HTERT RPE-1 (cell line): ENCODE measurements around the gene CCDC141.

Experiments used
- in situ Hi-C: fragments of 300-500 bp; cut with MboI; formaldehyde crosslinking; loops from 4 replicates; pipeline ENCODE4 v1.14.3; 2020; ENCODE audit warnings: low sequenced_read_pairs

The CCDC141 gene

DNA sequence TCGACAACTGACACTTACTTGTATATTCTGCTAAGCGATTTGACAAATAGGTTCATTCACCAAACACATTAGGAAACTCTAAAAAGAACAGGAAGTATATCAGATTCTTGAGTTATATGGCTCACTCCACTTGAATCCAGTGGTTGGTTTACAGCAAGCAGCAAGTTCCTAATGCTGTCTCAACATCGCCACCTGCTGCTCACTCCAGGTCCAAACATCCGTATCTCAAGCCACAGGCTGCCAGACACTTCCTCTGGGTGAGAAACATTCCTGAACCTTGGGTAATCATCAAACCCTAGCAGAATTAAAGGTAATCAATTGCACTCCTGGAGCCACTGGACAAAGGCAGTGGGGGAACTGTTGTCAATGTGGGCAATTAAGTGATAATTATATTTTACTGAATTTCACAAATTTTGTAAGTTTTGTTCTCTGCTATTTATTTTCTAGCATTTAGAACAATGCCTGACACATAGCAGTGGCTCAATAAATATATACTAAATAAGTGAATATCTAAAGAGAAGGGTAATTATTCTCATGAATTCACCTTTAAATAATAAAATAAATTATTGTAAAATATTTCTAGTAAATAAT is 135.6 kb downstream of the CCDC141 start:
- in situ Hi-C loops: no loop called here

DNA sequence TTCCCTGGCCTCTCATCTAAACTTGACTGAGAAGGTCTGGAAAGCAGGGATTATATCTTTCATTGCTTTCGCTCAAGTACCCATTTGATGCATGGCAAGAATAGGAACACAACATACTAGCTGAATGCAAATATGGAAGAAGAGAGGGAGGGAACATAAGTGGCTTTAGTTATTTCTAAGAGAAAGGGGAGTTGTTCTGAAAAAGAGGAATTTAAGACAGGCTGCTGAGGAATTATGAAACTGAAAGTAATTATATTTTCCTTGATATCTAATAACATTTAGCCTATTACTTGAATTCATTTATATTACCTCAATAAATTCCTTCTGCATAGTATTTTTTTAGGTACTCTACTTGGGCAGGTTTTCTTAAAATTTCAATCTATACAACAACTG is 136.9 kb downstream of the CCDC141 start:
- in situ Hi-C loops: no loop called here

DNA sequence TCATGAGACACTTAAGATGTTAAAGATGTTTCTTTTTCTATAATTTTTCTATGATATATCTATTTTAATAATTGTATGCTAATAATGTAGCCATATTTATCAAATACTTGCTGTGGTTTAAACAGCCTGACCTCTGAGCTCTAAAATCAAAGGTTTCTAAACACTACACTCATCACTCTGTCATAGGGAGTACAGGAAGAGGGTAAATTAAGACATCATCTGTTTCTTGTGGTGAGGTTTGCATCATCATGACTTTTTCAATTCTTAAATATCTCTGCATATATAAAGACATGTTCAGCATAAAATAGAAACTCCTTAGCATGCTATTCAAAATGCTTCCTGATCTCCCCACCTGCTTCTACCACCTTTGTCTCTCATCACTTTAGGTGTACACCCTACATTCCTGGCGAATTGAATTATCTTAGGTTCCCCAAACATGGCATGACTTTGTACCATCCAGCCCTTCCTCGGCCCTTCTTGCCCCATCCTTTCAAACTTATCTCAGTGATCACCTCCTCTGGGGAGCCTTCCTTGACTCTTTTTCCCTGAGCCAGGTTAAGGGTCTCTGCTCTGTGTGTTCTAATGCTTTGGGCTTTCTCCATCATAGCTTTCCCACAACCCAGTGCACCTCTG is 137.4 kb downstream of the CCDC141 start:
- in situ Hi-C loops: no loop called here

DNA sequence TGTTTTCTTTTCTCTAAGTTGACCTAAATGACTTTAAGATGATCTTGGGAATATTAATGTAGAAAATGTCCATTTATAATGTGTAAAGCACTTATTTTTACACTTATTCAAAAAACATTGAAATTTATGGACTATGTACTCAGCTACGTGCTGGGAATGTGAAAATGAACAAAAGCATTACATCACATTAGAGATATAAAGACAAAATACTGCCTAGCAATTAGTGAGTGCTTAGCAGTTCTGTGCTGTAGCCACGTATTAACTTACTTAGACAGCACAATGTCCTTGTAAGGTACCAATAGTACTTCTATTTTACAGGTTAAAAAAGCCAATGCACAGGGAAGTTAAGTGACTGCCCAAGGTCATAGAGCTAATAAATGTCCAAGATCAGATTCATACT is 138.9 kb downstream of the CCDC141 start:
- in situ Hi-C loops: no loop called here

DNA sequence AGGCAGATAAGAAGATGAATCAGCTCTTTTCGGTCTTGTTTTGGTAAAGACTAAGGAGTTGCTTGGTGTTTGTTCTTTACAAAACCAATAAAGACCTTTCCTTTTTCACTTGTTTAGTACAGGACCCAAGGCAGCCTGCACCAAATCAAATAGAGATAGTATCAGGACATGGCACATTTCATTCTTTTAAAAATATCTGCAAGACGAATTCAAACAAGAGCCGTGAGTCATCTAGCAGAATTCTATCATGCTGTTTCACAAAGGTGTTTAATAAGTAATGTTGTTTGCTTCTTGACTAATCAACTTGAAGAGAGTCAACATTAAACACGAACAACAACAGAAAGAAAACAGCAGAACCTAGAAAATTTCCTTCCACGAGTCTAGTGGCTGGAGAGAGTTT is 139.9 kb downstream of the CCDC141 start:
- in situ Hi-C loops: no loop called here

DNA sequence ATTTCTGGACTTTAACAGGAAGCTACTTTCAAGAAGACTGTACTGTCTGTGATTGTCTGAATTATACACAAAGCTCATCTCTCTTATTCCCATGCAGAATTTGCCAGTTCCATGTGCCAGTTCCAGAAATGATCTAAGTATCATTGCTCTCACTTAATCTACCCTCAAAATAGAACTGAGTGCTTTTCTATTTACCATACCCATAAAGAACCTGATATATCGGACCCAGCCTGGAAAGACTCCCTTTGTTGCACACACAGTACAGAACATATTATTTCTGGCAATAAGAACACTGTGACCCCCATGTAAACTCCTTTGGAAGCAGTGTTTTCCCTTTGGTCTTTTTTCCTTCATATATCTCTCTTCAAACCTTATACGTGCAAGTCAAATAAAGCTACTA is 140.4 kb downstream of the CCDC141 start:
- in situ Hi-C loops: no loop called here

DNA sequence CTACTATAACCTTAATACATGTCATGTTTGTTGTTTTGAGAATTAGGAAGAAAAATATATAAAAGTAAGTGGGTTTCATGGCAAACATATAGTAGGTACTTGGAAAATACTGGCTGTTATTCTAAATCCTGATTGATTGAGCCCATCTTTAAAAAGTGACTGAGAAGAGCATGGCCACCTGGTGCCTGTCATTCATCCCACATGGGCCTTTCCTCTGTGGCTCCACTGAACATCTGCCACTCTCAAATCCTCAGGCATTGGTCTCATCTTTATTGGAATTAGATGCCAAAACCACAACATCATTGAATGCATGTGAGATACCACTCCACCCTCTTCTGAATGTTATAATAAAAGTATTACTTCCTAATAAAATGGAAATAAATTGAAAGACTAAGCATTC is 141.1 kb downstream of the CCDC141 start:
- in situ Hi-C loops: no loop called here

DNA sequence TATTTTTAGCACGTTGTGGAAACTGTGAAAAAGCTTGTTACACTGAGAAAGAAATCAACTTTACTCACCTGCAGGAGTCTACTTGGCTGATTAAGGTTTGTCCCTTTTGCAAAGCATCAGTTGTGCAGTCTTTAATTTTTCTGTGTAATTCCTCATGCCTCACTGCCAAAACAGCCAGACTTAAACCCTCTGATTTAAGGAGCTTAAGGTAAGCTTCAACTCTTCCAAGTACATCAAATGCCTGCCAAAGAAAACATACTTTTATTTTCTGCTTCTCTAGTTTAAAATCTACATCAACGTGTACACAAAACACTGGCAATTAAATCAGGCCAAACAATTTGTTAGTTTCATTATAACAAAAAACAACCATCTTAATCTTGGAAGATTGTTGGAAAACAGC is 144.7 kb downstream of the CCDC141 start:
- in situ Hi-C loops: no loop called here

DNA sequence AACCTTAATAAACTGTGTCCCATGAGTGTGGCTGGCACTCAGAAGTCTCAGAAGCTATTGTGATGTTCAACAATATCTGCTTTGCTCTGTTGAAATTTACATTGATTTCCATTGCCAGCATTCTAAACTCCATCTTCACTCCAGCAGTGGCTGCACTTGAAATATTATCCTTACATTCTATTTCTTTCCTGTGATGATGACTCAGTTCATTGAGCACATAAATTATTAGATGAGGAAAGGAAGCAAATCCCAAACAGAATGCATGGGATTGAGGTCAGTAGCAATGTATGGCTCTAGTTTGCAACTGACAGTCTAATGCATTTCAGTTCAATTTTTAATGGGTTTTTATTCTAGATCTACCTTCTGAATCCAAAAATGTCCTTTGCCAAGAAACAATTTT is 150.3 kb downstream of the CCDC141 start:
- in situ Hi-C loops: no loop called here

DNA sequence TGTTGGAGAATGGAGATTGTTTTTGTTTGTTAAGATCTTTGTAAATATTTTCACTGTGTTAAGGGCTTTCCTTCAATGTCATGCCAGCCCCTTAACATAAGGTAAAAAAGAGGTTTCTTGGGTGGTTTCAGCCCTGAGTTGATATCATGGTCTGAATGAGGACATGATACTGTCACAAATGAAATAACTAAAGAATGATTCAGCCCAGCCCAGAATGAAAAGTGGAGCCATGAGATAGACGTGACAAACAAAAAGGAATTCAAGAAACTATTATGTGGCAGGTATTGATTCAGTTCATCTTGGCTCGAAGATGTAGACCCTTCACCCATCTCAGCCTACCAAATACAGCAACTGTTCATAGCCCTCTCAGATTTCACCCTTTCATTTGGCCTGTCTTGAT is 154.1 kb downstream of the CCDC141 start:
- in situ Hi-C loops: no loop called here

DNA sequence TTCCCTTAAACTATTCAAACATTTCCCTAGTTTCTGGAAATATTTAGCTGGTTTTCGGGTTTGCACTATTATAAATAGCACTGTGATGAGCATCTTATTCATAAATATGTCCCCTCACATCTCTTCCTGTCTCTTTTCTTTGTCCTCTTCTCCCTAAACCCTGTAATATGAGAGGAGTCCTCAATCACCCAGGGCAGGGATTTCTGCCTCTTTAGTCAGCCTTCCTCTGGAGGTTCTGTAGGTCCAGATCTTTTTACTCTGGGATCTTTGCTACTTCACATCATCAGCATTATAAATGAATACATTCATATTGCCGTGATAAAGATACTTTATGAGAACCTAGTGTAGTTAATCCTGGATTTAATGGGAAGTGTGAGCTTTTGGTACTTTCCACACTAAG is 154.8 kb downstream of the CCDC141 start:
- in situ Hi-C loops: no loop called here

DNA sequence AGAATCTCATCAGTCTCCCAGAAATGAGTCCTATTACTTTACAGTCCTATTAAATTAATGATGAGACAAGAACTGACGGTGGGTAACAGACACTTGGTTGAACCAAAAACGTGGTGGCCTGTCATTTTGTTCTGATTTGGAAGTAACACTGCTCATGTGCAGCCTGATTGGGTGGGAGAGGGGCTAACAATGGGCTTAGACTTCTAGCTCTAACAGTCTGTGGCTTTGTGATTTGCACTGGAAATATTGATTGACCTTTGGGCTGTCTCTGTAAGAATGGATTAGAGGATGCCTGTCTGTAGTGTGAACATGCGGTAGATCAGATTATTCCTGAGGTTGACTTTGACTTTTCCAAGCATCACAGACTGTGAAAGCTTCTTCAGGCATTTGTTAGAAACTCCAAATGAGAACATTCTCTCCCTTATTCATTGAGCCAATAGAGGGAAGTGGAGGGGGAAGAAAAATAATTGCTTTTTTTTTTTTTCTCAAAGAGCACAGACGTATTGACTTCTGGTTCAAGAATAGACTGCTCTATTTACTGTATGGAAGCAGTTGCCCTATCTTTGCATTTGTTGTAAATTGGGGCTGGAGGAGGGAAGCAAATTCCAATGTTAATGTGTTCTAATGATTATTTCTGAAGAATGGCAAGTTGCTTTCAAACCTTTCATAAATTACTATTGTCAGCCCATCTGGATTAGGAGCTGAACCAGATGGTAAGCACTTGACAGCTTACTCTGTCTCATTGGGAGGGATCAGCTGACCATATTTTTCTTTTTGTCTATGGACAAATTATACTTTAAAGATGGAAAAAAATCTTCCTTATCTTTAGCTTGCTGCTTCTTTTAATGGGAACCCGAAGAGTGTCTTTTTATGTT is 156.9 kb downstream of the CCDC141 start:
- in situ Hi-C loops: no loop called here

DNA sequence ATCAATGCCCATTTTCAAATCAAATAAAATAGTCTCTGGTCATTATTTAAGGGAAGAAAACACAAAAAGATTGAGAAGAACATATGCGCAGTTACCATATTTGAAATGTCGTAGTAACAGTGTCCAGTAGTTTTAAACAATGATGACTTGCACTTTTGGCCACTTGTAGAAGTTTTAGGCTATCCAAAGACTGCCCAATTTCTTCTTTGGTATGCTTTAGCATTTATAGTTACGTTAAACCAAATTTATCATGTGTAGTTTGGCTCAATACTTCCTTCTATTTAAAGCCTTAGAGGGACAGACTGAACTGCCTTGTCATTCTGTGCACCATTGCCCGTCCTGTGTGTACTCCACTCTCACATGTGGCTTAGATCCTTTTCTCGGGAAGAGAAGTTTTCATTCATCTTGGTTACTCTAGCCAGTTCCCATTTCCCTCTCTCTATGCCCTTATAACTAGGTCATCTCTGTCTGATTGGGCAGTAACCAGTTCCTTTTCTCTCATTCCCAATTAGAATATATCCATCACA is 157.9 kb downstream of the CCDC141 start:
- in situ Hi-C loops: no loop called here

DNA sequence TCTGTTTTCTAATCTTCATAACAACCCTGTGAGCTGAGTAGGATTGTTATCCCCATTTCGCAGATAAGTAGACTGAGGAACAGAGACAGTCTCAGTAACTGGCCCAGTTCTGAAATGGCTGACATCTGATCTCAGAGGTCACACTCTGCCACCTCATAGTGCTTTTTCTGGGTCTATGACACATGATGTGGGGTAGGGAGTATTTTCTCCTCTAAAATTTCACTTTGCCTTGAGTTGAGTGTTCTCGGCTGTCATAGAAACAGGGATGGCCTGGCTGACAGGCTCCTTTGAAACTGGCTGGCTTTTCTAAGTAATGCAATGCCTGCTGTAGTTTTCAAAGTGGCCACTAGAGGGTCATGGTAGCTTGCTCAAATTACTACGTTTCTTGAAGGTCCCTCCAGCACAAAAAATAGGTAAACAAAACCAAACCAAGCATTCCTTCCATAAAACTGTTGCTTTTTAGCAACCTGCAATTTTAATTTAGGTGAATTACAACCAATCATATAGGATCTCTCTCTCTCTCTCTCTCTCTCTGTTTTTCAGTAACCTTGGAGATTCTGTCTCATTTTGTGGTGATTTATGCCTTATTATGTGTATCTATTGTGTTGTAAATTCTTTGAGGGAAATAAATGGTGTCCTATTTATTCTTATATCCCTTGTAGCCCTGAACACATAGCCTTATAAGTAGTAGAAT is 158.5 kb downstream of the CCDC141 start:
- in situ Hi-C loops: no loop called here

DNA sequence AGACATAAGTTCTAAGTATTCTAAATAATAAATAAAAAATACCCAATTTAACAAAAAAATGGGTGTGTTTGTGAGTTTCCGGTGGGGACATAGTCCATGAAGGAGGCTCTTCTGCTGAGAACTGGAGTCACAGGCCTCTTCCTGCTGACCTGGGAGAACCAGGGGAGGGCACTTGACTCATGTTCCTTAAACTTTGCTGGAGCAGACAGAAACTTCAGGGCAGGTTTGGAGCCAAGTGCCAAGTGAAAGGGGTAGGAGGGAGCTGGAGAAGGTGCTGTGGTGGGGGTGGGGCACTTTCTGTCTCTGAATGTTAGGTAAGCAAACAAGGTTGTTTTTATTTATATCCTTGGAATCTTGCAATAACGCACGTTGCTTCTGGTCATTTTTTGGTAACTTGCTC is 163.9 kb downstream of the CCDC141 start:
- in situ Hi-C loops: no loop called here

DNA sequence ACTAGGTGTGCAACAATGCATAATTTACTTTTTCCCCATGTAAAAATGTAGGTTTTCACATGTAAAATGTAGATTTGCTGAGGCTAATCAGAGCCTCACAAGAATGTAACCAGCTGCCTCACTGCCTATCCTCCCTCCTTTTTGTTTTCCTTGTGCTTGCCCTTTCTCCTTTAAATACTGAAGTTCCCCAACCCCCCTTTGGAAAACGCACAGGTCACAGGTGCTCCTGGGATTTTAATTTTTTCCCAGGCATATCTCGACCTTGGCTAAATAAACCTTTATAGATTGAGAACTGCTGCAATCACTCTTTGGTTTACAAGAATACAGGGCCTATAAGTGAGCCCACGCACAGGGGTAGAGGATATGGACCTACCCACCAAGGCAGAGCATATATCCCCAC is 165.5 kb downstream of the CCDC141 start:
- in situ Hi-C loops: no loop called here

DNA sequence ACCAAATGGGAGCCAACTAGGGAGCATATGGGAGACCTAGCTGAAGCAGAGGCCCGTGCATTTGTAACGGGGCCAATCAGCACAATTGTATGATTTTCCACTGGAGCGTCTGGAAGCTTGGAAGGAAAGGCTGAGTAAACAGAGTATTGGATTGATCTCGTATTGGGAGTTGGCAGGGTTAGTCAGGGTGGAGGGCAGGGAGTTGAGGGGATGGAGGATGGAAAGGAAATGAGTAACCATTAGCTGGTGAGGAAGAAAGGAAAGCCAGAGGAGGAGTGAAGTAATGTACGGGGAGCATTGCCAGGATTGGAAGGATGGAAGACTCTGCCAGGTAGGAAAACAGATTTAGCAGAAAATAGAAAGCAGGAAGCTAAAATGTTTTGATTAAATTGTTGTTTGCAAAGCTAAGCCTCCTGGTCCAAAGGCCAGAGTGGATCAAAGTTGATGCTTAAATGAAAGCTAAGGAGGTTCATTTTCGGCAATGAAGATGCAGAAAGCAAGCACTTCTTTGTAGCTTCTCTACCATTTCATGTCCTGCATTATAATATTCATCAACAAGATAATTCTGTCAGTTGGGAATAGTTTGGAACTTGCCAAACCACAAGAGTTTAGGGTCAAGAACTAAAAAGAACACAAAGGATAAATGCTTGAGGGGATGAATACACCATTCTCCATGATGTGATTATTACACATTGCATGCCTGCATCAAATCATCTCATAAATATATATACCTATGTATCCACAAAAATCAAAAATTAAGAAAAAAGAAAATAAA is 167.1 kb downstream of the CCDC141 start:
- in situ Hi-C loops: no loop called here

DNA sequence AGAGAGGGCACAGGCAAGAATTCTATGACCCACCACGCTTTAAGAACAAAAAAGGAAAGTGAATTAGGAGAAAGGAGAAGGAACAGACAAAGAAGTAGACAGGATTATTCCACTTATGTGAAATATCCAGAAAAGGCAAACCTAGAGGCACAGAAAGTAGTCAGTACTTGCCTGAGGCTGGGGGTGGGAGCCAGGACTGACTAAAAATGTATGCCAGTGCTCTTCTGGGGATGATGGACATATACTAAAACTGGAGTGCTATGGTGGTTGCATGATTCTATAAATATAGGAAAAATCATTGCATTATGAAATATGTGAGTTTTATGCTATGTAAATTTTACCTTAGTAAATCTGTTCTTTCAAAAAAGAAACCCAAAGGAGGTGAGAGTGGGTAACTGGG is 168.9 kb downstream of the CCDC141 start:
- in situ Hi-C loops: no loop called here

DNA sequence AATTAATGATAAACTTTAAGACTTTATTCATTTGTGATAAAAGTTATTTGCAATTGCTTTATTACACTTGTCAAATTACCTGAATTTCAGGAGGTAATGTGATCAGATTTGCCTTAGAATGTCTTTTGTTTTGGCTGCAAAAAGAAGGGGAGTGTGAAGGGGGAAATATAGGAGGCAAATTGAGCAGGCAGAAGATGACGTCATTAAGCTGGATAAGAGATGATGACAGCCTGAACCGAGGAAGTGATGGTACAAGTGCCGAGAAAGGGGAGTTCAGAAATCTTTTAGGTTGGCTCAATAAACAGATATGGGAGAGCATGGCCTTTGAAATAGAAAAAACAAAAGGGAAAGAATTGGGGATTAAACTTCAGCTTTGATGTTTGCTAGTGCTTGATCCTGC is 169.7 kb downstream of the CCDC141 start:
- in situ Hi-C loops: no loop called here

DNA sequence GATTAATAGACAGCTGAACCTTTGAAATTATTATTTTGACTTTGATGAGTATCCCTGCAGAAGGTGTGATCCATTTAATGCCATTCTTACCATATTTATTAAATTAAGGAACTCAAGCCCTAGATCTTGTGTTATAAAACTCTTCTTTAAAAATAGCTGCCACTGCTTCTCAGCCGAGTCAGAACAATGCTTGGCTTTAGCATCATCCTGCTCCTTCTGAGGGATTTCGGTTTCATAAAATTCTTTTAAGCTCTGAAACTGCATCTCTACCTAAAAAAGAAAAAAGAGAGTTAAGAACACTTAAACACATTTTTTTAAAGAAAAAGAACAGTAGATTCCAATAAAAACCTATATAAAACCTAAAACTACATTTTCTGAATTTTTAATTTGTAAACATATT is 172.1 kb downstream of the CCDC141 start:
- in situ Hi-C loops: no loop called here
